MM.1S (cell line): ENCODE data around the gene MFSD6.

Experiments used
- DNase-seq: peaks from one replicate; pipeline ENCODE4 v3.0.0-alpha.2; 2015
- H2AFZ ChIP-seq: fragments of 300-600 bp; sonication (generic); 2 replicates; pipeline ENCODE4 v1.6.0; 2016; ENCODE audit warnings: antibody characterized with exemption, low read length
- H3F3A ChIP-seq: fragments of 300-600 bp; sonication (generic); 2 replicates; pipeline ENCODE4 v1.6.1; 2016; ENCODE audit warnings: mild to moderate bottlenecking, antibody characterized with exemption, low read length, moderate library complexity, mixed read lengths; ENCODE audit not compliant: insufficient read depth
- H3K27ac ChIP-seq: fragments of 300-600 bp; sonication (generic); 2 replicates; pipeline ENCODE4 v1.5.1; 2016; ENCODE audit warnings: mild to moderate bottlenecking, low read length
- H3K27me3 ChIP-seq: fragments of 300-600 bp; sonication (generic); replicated peaks from 2 replicates; pipeline ENCODE4 v1.6.0; 2016; ENCODE audit warnings: low read length; ENCODE audit not compliant: insufficient read depth
- H3K36me3 ChIP-seq: fragments of 300-600 bp; sonication (generic); replicated peaks from 2 replicates; pipeline ENCODE4 v1.6.1; 2016; ENCODE audit warnings: mild to moderate bottlenecking, low read length, mixed read lengths; ENCODE audit not compliant: insufficient read depth
- H3K4me1 ChIP-seq: fragments of 300-600 bp; sonication (generic); 2 replicates; pipeline ENCODE4 v1.6.1; 2016; ENCODE audit warnings: low read length, mixed read lengths
- H3K4me2 ChIP-seq: fragments of 300-600 bp; sonication (generic); 2 replicates; pipeline ENCODE4 v1.6.0; 2016; ENCODE audit warnings: low read depth, low read length
- H3K4me3 ChIP-seq: fragments of 300-600 bp; sonication (generic); 2 replicates; pipeline ENCODE4 v1.5.1; 2016; ENCODE audit warnings: low read length, mixed read lengths
- H3K79me2 ChIP-seq: fragments of 300-600 bp; sonication (generic); 2 replicates; pipeline ENCODE4 v1.6.1; 2016; ENCODE audit warnings: mixed run types, low read length, mixed read lengths
- H3K9ac ChIP-seq: fragments of 300-600 bp; sonication (generic); 2 replicates; pipeline ENCODE4 v1.6.1; 2016; ENCODE audit warnings: low read length, mixed read lengths
- H3K9me2 ChIP-seq: fragments of 300-600 bp; sonication (generic); replicated peaks from 2 replicates; pipeline ENCODE4 v1.6.1; 2016; ENCODE audit warnings: mild to moderate bottlenecking, low read length, mixed read lengths; ENCODE audit not compliant: insufficient read depth
- H3K9me3 ChIP-seq: fragments of 300-600 bp; sonication (generic); replicated peaks from 2 replicates; pipeline ENCODE4 v1.6.1; 2016; ENCODE audit warnings: mild to moderate bottlenecking, low read length, mixed read lengths; ENCODE audit not compliant: insufficient read depth
- H4K20me1 ChIP-seq: fragments of 300-600 bp; sonication (generic); 2 replicates; pipeline ENCODE4 v1.6.1; 2016; ENCODE audit warnings: mild to moderate bottlenecking, low read length, moderate library complexity, mixed read lengths; ENCODE audit not compliant: insufficient read depth
- EZH2 ChIP-seq: fragments of 300-600 bp; sonication (generic); optimal IDR thresholded peaks from 2 replicates; pipeline ENCODE3; 2017; ENCODE audit warnings: low read depth, mild to moderate bottlenecking, antibody characterized with exemption, low read length, mixed read lengths
- EZH2phosphoT487 ChIP-seq: fragments of 300-600 bp; sonication (generic); IDR thresholded peaks from 2 replicates; pipeline ENCODE4 v1.6.1; 2018; ENCODE audit warnings: antibody characterized with exemption, low read length
- TF ChIP-seq, protein P1 (sequence below): fragments of 300-600 bp; sonication (generic); IDR thresholded peaks from 2 replicates; pipeline ENCODE4 v1.5.1; 2016; ENCODE audit warnings: antibody characterized with exemption, low read length, mixed read lengths

Gene MFSD6

DNA sequence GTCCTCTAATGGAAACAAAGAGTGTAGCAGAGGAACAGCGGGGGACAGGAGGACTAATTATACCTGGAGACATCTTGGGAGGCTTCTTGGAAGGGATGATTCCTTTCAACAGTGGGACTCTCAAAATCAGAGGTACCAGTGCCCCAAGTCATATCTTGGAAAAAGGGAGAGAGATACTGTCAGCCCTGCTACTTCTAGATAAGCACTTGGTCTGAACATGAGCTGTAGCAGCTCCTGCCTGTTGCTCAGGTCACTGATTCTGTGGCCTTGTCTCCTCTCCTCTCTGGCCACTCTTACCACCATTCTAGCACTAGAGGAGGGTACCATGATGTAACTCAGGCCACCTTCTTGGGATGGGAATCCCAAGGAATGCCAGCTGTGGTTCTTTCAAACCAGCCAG is 54.5 kb downstream of the MFSD6 start:
- peaks cover 11% of the 10 kb centered on the region; the same call in 1 of the 2 replicates for H3F3A ChIP-seq
- H3K4me1 ChIP-seq = peaks cover 27% of the 10 kb centered on the region
- no peak for TF ChIP-seq EZH2
- TF ChIP-seq, protein P1, sequence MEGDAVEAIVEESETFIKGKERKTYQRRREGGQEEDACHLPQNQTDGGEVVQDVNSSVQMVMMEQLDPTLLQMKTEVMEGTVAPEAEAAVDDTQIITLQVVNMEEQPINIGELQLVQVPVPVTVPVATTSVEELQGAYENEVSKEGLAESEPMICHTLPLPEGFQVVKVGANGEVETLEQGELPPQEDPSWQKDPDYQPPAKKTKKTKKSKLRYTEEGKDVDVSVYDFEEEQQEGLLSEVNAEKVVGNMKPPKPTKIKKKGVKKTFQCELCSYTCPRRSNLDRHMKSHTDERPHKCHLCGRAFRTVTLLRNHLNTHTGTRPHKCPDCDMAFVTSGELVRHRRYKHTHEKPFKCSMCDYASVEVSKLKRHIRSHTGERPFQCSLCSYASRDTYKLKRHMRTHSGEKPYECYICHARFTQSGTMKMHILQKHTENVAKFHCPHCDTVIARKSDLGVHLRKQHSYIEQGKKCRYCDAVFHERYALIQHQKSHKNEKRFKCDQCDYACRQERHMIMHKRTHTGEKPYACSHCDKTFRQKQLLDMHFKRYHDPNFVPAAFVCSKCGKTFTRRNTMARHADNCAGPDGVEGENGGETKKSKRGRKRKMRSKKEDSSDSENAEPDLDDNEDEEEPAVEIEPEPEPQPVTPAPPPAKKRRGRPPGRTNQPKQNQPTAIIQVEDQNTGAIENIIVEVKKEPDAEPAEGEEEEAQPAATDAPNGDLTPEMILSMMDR = no peak
- TF ChIP-seq EZH2phosphoT487 = no peak
- no peak overlapping the region for H3K4me2 ChIP-seq
- no peaks in the 10 kb centered on the region for H4K20me1 ChIP-seq
- no peaks in the 10 kb centered on the region for H3K36me3 ChIP-seq
- H3K9me3 ChIP-seq = no peaks in the 10 kb centered on the region
- H3K27me3 ChIP-seq = no peaks in the 10 kb centered on the region
- no peak overlapping the region for H3K4me3 ChIP-seq
- no peak overlapping the region for H2AFZ ChIP-seq
- H3K27ac ChIP-seq = no peak overlapping the region
- H3K9me2 ChIP-seq = no peaks in the 10 kb centered on the region
- peaks cover 18% of the 10 kb centered on the region for H3K79me2 ChIP-seq
- no peak for DNase-seq
- H3K9ac ChIP-seq = no peak overlapping the region

DNA sequence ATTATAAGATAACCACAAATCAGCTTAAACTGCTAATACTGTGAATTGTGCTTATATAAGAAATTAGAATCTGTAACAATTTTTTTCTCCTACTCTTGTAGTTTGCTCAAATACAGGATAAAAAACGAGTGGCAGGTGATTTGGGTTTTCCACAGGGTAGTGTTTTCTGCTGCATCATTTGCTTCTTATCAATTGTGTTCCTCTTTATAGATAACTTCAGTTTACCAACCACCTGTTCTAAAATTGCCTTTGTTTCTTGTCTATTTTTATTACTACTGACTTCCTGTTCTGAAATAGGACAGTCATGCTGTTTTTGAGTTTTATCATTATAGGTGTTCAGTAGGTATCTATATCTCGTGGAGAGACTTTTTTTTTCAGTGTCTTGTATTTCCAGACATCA is 56.9 kb downstream of the MFSD6 start:
- H3K4me2 ChIP-seq = peak overlapping the region; percentile 35
- no peak overlapping the region for H2AFZ ChIP-seq
- H3K4me1 ChIP-seq = peaks cover 32% of the 10 kb centered on the region
- H3K79me2 ChIP-seq = peaks cover 18% of the 10 kb centered on the region
- peaks cover 11% of the 10 kb centered on the region; the same call in 1 of the 2 replicates for H3F3A ChIP-seq
- H3K9me2 ChIP-seq = no peaks in the 10 kb centered on the region
- peak; percentile 27 for DNase-seq
- H3K27me3 ChIP-seq = no peaks in the 10 kb centered on the region
- no peaks in the 10 kb centered on the region for H3K36me3 ChIP-seq
- no peak for TF ChIP-seq EZH2phosphoT487
- TF ChIP-seq, protein P1 = no peak
- no peak for TF ChIP-seq EZH2
- H3K9me3 ChIP-seq = no peaks in the 10 kb centered on the region
- H4K20me1 ChIP-seq = no peaks in the 10 kb centered on the region
- H3K9ac ChIP-seq = no peak overlapping the region; the same call in 1 of the 2 replicates
- H3K4me3 ChIP-seq = peak overlapping the region; percentile 8; the same call in 1 of the 2 replicates
- H3K27ac ChIP-seq = peak overlapping the region; percentile 57; the same call in 1 of the 2 replicates

DNA sequence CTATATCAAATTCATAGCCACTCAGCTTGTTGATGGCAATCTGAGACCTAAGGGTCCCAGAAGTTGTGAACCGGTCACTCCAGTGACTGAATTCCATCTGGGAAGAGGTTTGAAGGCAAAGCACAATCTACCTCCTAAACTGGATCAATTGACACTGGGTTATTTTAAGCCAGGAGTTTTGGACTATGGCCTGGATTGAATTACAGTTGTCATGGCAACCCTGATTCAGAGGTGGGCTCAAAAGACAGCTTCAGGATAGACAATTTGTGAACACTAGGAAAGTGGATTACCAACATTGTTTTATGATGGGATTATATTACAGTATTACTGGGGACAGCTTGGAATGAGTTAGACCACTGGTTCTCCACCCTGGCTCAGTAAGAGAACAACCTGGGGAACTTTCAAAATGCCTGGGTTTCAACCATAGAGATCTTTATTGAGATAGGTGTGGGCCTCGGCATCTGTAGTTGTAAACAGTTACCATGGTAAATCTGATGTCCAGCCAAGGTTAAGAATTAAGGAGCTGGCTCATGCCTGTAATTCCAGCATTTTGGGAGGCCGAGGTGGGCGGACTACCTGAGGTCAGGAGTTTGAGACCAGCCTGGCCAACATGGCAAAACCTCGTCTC is 58.8 kb downstream of the MFSD6 start:
- TF ChIP-seq EZH2 (no peak), EZH2phosphoT487 (no peak)
- TF ChIP-seq, protein P1 = no peak
- Histone ChIP-seq H3K36me3 (no peaks in the 10 kb centered on the region), H3K9ac (no peak overlapping the region), H3K9me3 (no peaks in the 10 kb centered on the region), H3K4me3 (no peak overlapping the region), H3K79me2 (peaks cover 18% of the 10 kb centered on the region; the same call in 1 of the 2 replicates), H3K9me2 (no peaks in the 10 kb centered on the region), H3K27ac (no peak overlapping the region), H2AFZ (no peak overlapping the region), H3F3A (peaks cover 11% of the 10 kb centered on the region; the same call in 1 of the 2 replicates), H3K4me2 (no peak overlapping the region), H4K20me1 (no peaks in the 10 kb centered on the region), H3K4me1 (peaks cover 32% of the 10 kb centered on the region), H3K27me3 (no peaks in the 10 kb centered on the region)
- DNase-seq = no peak
